GM10847 (cell line): ENCODE results near the gene ECE1.

ENCODE experiments used
- POLR2A ChIP-seq: IDR thresholded peaks from 2 replicates; pipeline ENCODE4 v1.6.1; 2011; ENCODE audit not compliant: insufficient read length; ENCODE audit errors: extremely low read depth

ECE1 gene

DNA sequence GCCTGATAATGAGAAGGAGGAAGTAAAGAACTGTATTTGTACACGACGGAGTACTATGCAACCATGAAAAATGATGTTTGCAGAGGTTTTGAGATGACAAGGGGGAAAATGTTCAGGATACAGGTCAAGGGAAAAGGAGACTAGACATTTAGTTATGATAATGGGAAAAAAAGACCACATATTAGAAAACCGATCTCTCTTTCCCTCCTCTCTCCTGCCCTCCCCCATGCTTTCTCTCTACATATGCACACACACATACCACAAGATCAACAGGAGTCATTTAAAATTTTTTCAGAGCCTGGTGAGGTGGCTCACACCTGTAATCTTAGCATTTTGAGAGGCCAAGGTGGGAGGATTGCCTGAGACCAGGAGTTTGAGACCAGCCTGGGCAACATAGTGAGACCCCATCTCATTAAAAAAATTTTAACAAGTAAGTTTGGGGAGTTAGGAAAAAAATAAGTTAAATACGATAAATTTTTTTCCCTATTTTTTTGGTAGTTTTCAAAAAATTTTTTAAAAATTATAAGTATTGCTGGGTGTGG is 44.5 kb downstream of the ECE1 start:
- TF ChIP-seq POLR2A, result no peak

DNA sequence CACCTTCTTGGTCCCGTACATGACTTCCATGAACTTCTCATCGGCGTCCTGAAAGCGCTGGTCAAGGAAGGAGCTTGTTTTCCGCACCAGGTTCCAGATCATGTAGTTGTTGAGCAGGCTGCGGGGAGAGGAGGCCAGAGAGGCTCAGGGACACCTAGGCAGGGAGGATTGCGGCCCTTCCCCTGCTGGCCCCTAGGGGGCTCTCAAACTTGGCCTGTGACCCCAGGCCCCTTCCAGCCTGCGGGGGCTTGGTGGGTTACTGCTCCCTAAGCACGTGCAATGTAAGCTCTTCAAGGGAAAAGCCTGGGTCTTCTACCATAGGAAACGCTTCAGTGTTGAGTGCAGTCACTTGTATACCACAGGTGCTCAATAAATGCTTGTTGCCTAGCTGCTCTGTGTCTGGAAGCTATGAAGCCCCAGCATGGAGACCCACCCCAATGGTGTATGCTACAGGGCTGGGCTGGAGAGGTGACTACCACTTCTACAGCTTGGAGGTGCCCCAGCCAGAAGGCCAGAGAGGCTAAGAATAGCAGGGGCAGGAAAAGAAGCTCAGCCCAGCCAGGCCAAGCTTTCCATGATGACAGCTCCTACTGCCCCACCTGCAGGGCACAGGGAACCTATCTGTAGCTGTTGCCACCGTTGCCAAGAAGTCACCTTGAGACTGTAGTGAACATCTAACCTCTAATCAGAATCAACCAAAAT is 45.1 kb downstream of the ECE1 start:
- TF ChIP-seq POLR2A, result no peak

DNA sequence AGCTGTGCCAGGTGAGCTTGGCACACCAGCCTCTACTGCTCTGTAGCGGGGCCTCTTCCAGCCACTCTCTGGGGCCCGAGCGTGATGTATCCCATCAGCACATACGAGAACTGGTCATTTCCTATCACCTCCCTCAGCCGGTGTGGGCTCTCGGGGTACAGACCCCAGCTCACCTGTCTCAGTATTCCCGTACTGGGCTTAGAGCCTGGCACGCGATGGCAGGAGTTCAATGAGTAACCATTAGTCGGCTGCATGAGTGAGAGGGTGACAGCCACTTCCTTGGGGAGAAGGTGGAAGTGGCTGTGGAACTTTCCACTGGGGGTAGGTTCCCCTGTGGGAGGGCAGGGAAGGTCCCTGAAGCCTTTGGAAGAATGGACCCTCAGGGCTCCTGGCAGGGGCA is 46.1 kb downstream of the ECE1 start:
- no peak for TF ChIP-seq POLR2A

DNA sequence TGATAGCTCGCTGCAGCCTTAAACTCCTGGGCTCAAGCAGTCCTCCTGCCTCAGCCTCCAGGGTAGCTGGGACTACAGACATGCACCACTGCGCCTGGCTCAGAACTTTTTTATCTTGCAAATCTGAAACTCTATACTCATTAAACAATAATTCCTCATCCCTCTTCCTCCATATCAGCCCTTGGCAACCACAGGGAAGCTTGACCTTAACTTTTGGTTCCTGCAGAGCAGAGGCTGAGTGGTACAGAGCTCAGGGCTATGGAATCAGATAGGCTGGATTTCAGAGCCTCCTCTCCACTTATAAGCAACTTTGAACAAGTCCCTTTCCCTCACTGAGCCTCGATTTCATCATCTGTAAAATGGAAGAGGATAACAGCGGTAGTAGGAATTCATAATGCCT is 47.4 kb downstream of the ECE1 start:
- no peak for TF ChIP-seq POLR2A

DNA sequence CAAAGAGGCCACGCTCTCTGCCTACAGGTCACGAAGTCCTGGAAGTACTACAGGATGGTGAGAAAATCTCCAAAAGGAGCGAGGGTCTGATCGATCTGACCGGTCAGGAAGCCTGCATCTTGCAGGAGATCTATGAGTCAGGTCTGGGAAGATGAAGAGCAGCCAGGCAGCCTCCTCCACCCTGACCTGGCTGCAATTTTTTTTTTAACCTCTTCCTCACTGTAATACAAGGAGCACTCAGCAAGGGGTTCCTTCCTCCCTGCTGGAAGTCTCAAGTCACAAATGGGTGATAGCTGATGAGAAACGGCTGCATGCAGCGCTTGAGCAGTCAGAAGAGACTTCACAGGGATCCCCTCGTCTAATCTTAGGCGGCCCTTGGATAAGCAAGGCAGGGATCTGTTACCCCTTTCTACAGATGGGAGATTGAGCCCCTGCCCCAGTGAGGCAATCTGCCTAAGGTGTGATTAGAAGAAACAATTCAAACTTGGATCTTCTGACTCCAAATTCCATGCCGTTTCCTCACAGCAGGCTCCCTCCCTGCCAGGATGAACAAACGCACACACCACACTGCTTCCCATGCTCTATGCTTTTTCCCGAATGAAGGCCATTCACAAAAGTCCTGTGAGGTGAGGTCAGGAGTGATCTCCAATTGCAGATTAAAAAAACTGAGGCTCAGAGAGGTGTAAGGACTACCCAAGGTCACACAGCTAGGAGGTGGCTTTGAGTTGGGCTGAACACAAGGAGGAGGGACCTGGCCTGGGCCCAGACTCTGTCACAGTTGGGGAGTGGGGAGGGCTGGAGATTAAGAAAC is 48.3 kb downstream of the ECE1 start:
- no peak for TF ChIP-seq POLR2A

DNA sequence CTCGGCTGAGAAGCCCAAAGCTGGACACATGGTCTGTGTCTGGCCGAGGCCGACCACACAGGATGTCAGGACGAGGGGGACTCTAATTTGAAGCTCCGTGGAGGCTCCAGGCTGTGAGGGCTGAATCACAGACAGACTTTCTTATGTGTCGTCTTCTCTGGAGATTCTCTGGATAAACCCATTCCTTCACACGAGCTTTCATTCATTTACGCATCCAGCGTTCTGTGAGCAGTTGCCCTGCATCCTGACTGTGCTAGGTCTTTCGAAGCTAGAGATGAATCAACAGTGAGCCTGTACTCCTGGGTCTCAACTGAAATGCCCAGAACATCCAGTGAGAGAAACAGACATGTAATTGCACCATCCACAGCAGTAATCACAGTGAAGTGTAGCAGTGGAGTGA is 49.6 kb downstream of the ECE1 start:
- TF ChIP-seq POLR2A, result no peak

DNA sequence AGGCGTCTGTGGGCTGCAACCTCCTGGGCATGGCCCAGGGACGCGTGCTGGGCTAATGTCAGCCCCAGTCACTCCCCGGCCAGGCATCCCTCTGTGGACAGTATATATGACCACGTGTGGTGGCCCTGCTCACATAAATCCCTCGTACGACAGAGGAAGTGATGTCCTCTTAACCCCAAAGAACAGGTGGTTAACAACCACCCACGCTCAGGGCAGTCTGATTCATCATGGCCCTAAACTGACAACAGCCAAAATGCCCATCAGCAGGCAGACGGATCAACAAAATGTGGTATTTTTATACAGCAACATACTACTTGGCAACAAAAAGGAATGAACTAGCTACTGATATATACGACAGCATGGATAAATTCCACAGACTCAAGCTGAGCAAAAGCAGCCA is 51.0 kb downstream of the ECE1 start:
- no peak for TF ChIP-seq POLR2A

DNA sequence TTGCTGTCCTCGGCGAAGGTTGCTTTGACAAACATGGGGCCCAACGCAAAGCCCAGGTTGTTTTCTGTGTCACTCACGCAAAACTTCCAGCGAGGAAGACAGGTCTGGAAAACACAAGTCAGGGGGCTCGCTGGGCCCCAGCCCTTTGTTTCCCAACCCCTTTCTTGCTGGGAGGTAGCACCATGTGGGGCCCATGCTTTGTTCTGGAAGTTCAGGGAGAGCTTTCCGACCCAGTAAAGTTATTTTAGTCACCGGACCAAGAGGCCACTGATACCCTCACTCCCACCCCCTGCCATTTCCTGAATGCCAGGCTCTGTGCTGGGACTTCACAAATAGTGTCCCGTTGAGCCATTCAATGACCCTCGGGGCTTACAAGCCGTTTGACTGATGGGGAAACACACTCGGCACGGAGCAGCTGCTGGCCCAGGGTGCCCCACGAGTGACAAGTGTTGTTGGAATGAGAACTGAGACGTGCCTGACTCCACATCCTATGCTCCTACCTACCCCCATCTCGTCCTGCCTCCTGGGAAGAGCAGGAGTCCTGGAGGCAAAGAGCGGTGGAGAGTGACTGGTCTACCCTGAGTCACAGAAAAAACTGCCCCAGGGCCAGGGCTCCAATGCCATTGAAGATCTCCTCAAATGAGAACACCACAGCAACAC is 52.0 kb downstream of the ECE1 start:
- no peak for TF ChIP-seq POLR2A

DNA sequence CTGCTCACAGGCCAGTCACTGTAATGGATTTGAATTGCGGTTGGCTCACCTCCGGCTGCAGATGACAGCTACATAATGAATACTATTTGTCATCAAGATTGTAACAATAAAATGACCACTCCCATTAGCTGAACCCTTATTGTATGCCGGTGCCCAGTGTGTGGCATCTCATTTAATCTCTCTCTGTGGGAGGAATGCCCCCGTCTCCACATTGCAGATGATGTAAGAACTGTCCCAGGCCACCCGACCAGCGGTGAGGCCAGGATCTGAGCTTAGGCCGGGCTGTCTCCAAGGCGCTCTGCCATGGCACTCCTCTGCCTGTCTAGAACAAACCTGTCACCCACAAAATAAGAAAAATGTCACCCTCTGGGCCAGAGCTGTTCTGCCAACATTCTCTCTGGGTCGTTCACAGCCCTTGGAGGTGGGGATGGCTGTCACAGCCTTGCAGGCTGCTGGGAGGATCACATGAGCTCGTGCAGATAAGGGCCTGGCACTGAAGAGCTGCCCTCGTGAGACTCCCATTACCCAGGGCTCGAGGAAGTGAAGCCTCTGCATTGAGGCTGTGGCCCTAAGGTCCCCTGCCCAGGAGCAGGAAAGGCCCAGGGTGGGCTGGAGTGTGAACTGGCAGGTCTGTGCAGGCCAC is 52.7 kb downstream of the ECE1 start:
- TF ChIP-seq POLR2A, result no peak

DNA sequence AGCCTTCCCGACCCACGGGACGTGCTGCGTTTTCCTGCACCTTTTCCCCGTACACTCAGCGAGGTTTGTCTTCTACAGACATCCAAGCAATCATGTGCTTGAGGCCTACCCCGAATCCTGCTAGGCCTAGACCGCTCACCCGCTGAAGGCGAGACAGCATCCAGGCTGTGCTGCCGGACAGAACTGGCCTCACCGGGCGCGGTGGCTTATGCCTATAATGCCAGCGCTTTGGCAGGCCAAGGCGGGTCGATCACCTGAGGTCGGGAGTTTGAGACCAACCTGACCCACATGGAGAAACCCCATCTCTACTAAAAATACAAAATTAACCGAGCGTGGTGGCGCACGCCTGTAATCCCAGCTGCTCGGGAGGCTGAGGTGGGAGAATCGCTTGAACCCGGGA is 54.1 kb downstream of the ECE1 start:
- TF ChIP-seq POLR2A, result no peak

DNA sequence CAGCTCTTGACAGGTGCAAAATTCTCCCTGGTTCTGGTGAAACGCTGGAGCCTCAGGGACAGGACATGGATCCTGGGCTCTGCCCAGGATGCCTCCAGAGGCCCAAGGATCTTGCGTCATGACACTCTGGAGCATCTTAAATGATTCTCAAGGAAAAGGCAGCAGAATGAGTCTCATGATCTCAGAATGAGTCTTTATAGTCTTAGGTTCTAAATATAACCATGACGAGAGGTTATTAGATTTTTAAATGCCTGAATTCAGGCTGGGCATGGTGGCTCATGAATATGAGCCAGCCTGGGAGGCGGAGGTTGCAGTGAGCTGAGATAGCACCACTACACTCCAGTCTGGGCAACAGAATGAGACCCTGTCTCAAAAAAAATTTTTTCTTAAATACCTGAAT is 55.5 kb downstream of the ECE1 start:
- no peak for TF ChIP-seq POLR2A

DNA sequence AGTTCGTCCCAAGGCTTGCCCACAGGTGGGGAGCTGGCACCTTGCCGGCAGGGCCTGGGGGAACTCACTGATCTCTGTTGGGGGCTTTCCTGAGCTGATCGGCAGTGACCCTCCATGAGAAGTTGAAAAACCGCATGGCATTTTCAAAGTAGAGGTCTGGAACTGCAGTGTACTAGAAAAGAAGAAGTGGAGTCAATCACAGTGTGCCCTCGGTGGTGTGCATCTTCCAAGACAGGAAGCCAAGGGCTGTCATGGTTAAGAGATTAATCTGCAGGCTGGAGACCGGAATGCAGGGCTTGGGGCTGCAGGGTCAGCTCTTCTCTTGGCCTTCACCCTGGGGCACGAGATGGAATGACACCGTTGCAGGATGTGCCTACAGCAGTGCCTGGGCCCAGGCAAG is 56.8 kb downstream of the ECE1 start:
- no peak for TF ChIP-seq POLR2A

DNA sequence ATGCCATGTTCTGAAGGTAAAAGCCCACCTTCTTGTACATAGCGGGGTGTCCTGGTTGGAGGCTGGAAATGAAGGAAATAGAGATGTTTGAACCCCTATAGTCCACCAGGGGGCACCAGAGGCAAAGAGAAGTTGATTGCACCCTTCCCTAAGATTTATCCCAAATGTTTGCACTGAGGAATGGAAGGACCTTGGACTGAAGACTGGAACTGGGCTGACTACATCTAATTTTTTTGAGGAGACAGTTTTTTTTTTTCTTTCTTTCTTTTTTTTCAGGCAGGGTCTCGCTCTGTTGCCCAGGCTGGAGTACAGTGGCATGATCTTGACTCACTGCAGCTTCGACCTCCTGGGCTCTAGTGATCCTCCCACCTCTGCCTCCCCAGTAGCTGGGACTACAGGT is 58.2 kb downstream of the ECE1 start:
- TF ChIP-seq POLR2A, result no peak

DNA sequence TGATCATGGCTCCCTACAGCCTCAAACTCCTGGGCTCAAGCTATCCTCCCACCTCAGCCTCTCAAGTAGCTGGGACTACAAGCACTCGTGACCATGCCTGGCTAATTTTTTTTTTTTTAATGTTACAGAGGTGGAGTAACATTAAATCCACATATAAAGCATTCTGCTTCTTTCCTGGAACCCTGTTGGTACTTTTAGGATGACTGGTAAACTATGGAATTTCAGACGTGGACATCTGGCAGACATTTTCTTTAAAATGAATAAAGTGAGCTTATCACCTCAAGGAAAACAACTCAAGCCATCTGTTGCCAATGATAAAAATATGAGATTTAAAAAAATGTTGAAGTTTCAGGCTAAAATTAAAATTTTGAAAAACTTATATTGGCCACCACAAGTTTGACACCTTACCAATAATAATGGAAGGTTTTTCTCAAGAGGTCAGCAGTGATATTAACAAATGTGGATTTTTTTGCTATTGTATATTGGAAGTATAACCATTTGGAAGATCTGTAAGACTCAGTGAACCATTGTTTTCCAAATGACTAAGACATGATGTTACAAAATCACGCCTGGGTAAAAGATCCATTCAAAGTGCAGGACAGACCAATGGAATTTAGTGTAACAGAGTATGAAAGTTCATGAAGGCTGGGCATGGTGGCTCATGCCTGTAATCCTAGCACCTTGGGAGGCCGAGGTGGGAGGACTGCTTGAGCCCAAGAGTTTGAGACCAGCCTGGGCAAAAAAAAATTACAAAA is 60.8 kb downstream of the ECE1 start:
- TF ChIP-seq POLR2A, result no peak

DNA sequence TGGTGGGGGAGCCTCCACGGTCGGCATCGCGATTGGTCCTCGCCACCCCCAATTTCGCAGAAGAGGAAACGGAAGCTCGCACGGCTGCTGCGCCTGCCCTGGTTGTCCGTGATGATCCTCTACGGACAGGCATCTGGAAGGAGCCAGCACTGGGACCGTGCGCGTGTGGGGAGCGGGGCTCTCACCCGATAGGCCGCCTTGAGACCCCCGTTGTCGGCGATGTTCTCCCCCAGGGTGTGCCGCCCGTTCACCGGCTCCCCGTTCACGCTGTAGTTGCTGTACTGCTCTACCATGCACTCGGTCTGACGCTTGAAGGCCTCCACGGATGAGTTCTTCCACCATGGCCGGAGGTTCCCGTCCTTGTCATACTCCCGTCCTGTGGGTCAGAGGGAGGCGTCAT is 65.2 kb downstream of the ECE1 start:
- no peak for TF ChIP-seq POLR2A
